ENCODE data around the gene ALPP. TPM values are rescaled to one million over a fixed set of nuclear protein-coding genes. Genes with fewer than 3 reads are reported as not detected.
"Not testable (repeated sequence)": the region's sequence is repeated elsewhere in the genome, so short reads cannot be mapped to it uniquely, and the experiment has no call there.

The ALPP gene
- total RNA-seq, 1 donor from 2014 or later = not detected

GRCh38 chr2:232367591-232368233 is 10.8 kb upstream of the ALPP start:
- no peak for TF ChIP-seq POLR2AphosphoS5 (IDR thresholded peaks at IDR 0.05; ENCODE audit: insufficient read depth in 1 of 2, low read depth in 1 of 2)
- no peak for TF ChIP-seq CTCF (IDR thresholded peaks at IDR 0.05)
- no peak for TF ChIP-seq POLR2A (IDR thresholded peaks at IDR 0.05)
- Histone ChIP-seq H3K9me3 (no peaks in the 10 kb centered on the region), H3K27me3 (no peaks in the 10 kb centered on the region), H3K4me1 (peaks cover 7% of the 10 kb centered on the region), H3K27ac (no peak overlapping the region), H3K36me3 (no peaks in the 10 kb centered on the region), H3K4me3 (no peak overlapping the region)
- DNase-seq (ENCODE audit: extremely low spot score in 2 of 2) = no peak
- intact Hi-C loops (cut with DNase I) = no loop called here

- no peaks in the 10 kb centered on the region for H3K27me3 ChIP-seq
- no peak for DNase-seq (ENCODE audit: extremely low spot score in 2 of 2)
- no peak overlapping the region for H3K4me3 ChIP-seq
- peaks cover 7% of the 10 kb centered on the region for H3K4me1 ChIP-seq
- no peaks in the 10 kb centered on the region for H3K36me3 ChIP-seq
- no peak for TF ChIP-seq CTCF (IDR thresholded peaks at IDR 0.05)
- TF ChIP-seq POLR2AphosphoS5 (IDR thresholded peaks at IDR 0.05; ENCODE audit: insufficient read depth in 1 of 2, low read depth in 1 of 2) = no peak
- TF ChIP-seq POLR2A (IDR thresholded peaks at IDR 0.05) = no peak
- H3K9me3 ChIP-seq = no peaks in the 10 kb centered on the region
- intact Hi-C loops (cut with DNase I) = no loop called here
- H3K27ac ChIP-seq = no peak overlapping the region
Measured at GRCh38 chr2:232368311-232368731, 10.2 kb upstream of the ALPP start.

- no peak overlapping the region for H3K27ac ChIP-seq
- intact Hi-C loops (cut with DNase I) = no loop called here
- no peaks in the 10 kb centered on the region for H3K27me3 ChIP-seq
- H3K4me1 ChIP-seq = no peaks in the 10 kb centered on the region
- H3K4me3 ChIP-seq = no peak overlapping the region
- no peaks in the 10 kb centered on the region for H3K9me3 ChIP-seq
- no peak for TF ChIP-seq POLR2AphosphoS5 (IDR thresholded peaks at IDR 0.05; ENCODE audit: insufficient read depth in 1 of 2, low read depth in 1 of 2)
- no peak for TF ChIP-seq CTCF (IDR thresholded peaks at IDR 0.05)
- no peak for TF ChIP-seq POLR2A (IDR thresholded peaks at IDR 0.05)
- no peaks in the 10 kb centered on the region for H3K36me3 ChIP-seq
- DNase-seq (ENCODE audit: extremely low spot score in 2 of 2) = no peak
Measured at GRCh38 chr2:232369126-232369951, 9.2 kb upstream of the ALPP start.

- intact Hi-C loops (cut with DNase I); H3K4me3 ChIP-seq: not testable (repeated sequence)
Measured at GRCh38 chr2:232370007-232370406, 8.5 kb upstream of the ALPP start.

GRCh38 chr2:232372231-232373208 is 6.0 kb upstream of the ALPP start:
- DNase-seq (ENCODE audit: extremely low spot score in 2 of 2) = no peak
- Histone ChIP-seq H3K9me3 (no peaks in the 10 kb centered on the region), H3K4me3 (no peak overlapping the region), H3K27ac (no peak overlapping the region), H3K27me3 (no peaks in the 10 kb centered on the region), H3K36me3 (no peaks in the 10 kb centered on the region), H3K4me1 (no peaks in the 10 kb centered on the region)
- intact Hi-C loops (cut with DNase I) = no loop called here
- TF ChIP-seq CTCF (IDR thresholded peaks at IDR 0.05) (no peak), POLR2A (IDR thresholded peaks at IDR 0.05) (no peak), POLR2AphosphoS5 (IDR thresholded peaks at IDR 0.05; ENCODE audit: insufficient read depth in 1 of 2, low read depth in 1 of 2) (no peak)

More at GRCh38 chr2:232370007-232370406, 8.5 kb upstream of the ALPP start:
- H3K9me3 ChIP-seq; H3K4me1 ChIP-seq; H3K27me3 ChIP-seq; DNase-seq (ENCODE audit: extremely low spot score in 2 of 2); H3K36me3 ChIP-seq; H3K27ac ChIP-seq: not testable (repeated sequence)

Measured in vagina (tissue), 2 donors.